ENCODE data around the gene ANKRD28.

DNA sequence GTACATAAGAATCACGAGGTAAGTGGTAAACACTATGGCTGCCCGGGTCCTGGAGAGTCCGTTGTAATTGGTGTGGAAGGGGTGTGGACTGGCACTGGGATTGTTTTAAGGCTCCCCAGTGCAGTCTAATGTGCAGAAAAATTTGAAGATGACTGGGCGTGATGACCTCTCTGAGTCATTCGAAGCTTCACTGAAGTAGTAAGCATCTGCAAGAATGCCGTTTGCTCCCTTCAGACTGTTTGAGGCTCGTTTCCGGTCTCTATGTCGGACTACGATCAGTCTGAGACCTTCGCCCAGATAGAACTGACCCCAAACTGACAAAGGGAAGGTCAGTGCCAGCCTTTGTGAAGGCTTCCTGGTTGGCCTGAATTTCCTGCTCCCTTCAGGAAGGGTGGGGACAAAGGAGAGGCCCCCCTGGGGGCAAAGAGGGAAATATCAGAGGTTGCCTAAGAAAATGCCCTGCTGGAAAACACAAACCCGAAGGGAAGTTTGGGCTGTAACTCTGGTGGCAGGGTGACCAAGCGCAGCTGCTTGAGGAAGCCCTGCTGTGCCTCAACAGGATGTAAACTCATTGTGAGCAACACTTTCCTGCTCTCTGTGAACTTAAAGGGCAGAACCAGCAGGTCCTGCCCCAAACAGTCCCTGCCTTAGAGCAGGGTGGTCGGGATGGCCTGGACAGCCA is 161.6 kb downstream of the ANKRD28 start:
- TF ChIP-seq, protein P1, sequence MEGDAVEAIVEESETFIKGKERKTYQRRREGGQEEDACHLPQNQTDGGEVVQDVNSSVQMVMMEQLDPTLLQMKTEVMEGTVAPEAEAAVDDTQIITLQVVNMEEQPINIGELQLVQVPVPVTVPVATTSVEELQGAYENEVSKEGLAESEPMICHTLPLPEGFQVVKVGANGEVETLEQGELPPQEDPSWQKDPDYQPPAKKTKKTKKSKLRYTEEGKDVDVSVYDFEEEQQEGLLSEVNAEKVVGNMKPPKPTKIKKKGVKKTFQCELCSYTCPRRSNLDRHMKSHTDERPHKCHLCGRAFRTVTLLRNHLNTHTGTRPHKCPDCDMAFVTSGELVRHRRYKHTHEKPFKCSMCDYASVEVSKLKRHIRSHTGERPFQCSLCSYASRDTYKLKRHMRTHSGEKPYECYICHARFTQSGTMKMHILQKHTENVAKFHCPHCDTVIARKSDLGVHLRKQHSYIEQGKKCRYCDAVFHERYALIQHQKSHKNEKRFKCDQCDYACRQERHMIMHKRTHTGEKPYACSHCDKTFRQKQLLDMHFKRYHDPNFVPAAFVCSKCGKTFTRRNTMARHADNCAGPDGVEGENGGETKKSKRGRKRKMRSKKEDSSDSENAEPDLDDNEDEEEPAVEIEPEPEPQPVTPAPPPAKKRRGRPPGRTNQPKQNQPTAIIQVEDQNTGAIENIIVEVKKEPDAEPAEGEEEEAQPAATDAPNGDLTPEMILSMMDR (IDR thresholded peaks at IDR 0.05), result no peak
- TF ChIP-seq POLR2A (IDR thresholded peaks at IDR 0.05), result no peak
